Body of pancreas (tissue), 4 donors: ENCODE measurements around the gene HTR3B. TPM values are rescaled to one million over a fixed set of nuclear protein-coding genes. Genes with fewer than 3 reads are reported as not detected.

Source experiments
- ATAC-seq: fragments of 150-250 bp; one replicate; pipeline ENCODE4 v1.9.1; 2016
- DNase-seq, 4 donors: peaks; one replicate each; pipeline ENCODE4 v3.0.0-alpha.2; 2019
- H3K27ac ChIP-seq, 4 donors: fragments of 200-600 bp; sonication (generic); 1 replicate in 3 of 4; 2 replicates in 1 of 4; pipeline versions ENCODE4 v1.5.1 to v1.6.1; 2016 to 2019; ENCODE audit warnings: mild to moderate bottlenecking in 1 of 4, mixed read lengths in 1 of 4, moderate library complexity in 1 of 4
- H3K27me3 ChIP-seq, 2 donors: fragments of 200-600 bp; sonication (generic); one replicate each; pipeline ENCODE4 v1.6.0; 2016; ENCODE audit warnings: mild to moderate bottlenecking in 1 of 2
- H3K36me3 ChIP-seq, 2 donors: fragments of 200-600 bp; sonication (generic); replicated peaks in 1 of 2; 2 replicates each; pipeline ENCODE4 v1.5.1; 2016; ENCODE audit warnings: low read depth in 2 of 2; ENCODE audit not compliant: insufficient read depth in 1 of 2
- H3K4me1 ChIP-seq: fragments of 200-600 bp; sonication (generic); one replicate; pipeline ENCODE4 v1.6.0; 2016
- H3K4me3 ChIP-seq, 2 donors: fragments of 200-600 bp; sonication (generic); 1 replicate in 1 of 2; 2 replicates in 1 of 2; pipeline ENCODE4 v1.5.1; 2016 to 2019
- H3K9me3 ChIP-seq, 3 donors: fragments of 200-600 bp; sonication (generic); 1 replicate in 2 of 3; 2 replicates in 1 of 3; pipeline ENCODE4 v1.5.1; 2016
- POLR2A ChIP-seq, 3 donors: fragments of 450-650 bp; IDR thresholded peaks; one replicate each; pipeline ENCODE4 v1.6.1; 2016; ENCODE audit warnings: antibody characterized with exemption in 3 of 3, mild to moderate bottlenecking in 2 of 3
- WGBS, 2 donors: methylation state at CpG; one replicate each; pipeline ENCODE4 v1.1.5; 2017; 5-methylcytosine and 5-hydroxymethylcytosine counted together
- intact Hi-C: fragments of 100-400 bp; cut with DNase I; formaldehyde crosslinking; loops from one replicate; pipeline ENCODE4 v1.15.1; 2023
- total RNA-seq, 2 donors: library from RNA; depleted of rRNA; stranded (reverse); fragments of >200 nt; gene quantifications; one replicate each; pipeline ENCODE4 v1.1.0, GENCODE V29; 2016
- TF ChIP-seq, protein P1 (sequence below), 7 experiments: fragments of 450-650 bp in 4 of 7; fragments of 200-600 bp in 3 of 7; sonication (generic) in 3 of 7; IDR thresholded peaks; one replicate each; pipeline ENCODE4 v1.5.1; 2016 to 2019; ENCODE audit warnings: antibody characterized with exemption in 7 of 7

Gene HTR3B
- total RNA-seq, 2 donors from 2014 or later, result not detected

DNA sequence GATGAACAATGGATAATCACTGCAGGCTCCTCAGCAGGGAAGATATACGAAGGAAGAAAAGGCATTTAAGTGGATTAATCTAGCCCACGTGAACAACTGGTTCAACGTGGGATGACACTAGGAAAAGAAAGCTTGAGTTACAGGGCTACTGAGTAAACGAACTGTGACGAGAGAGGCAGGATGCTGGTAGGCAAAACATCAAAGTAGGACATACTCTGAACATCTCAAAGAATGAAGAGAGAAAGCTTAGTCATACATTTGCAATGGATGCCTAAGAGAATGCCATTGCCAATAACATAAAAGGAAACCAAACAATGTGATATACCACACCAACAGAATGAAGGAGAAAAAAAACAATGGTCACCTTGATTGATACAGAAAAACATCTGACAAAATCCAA is 42.2 kb upstream of the HTR3B start:
- TF ChIP-seq, protein P1, sequence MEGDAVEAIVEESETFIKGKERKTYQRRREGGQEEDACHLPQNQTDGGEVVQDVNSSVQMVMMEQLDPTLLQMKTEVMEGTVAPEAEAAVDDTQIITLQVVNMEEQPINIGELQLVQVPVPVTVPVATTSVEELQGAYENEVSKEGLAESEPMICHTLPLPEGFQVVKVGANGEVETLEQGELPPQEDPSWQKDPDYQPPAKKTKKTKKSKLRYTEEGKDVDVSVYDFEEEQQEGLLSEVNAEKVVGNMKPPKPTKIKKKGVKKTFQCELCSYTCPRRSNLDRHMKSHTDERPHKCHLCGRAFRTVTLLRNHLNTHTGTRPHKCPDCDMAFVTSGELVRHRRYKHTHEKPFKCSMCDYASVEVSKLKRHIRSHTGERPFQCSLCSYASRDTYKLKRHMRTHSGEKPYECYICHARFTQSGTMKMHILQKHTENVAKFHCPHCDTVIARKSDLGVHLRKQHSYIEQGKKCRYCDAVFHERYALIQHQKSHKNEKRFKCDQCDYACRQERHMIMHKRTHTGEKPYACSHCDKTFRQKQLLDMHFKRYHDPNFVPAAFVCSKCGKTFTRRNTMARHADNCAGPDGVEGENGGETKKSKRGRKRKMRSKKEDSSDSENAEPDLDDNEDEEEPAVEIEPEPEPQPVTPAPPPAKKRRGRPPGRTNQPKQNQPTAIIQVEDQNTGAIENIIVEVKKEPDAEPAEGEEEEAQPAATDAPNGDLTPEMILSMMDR (IDR thresholded peaks at IDR 0.05), result no peak
- TF ChIP-seq POLR2A (IDR thresholded peaks at IDR 0.05), result no peak
- ATAC-seq, result no peak
- 71 to 82% methylated on average over 5 of the region's 5 CpGs for WGBS, 2 donors
- no peaks in the 10 kb centered on the region for H3K9me3 ChIP-seq
- H3K4me3 ChIP-seq, result no peak overlapping the region
- no peaks in the 10 kb centered on the region for H3K36me3 ChIP-seq
- DNase-seq, result no peak
- no peaks in the 10 kb centered on the region for H3K27me3 ChIP-seq
- no peak overlapping the region for H3K27ac ChIP-seq
- intact Hi-C loops, result no loop called here
- H3K4me1 ChIP-seq, result peaks cover 12% of the 10 kb centered on the region

DNA sequence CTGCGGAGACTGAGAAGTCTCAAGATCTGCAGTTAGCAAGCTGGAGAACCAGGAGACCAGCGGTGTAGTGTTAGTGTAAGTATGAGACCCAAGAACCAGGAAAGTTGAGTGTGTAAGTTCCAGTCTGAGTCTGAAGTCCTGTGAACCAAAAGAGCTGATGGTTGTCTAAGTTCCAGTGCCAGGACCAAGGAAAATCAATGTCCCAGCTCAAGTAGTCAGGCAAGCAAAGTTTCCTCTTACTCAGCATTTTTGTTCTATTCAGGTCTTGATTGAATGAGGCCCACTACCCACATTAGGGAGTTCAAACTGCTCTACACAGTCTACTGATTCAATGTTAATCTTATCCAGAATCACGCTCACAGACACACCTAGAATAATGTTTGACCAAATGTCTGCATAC is 40.2 kb upstream of the HTR3B start:
- H3K27ac ChIP-seq, result no peak overlapping the region
- no peak for TF ChIP-seq POLR2A (IDR thresholded peaks at IDR 0.05)
- TF ChIP-seq, protein P1 (IDR thresholded peaks at IDR 0.05), result no peak
- H3K4me1 ChIP-seq, result peaks cover 12% of the 10 kb centered on the region
- DNase-seq (no peak), ATAC-seq (no peak)
- intact Hi-C loops, result no loop called here
- H3K27me3 ChIP-seq, result no peaks in the 10 kb centered on the region
- H3K4me3 ChIP-seq, result no peak overlapping the region
- H3K36me3 ChIP-seq, result no peaks in the 10 kb centered on the region
- H3K9me3 ChIP-seq, result no peaks in the 10 kb centered on the region
- WGBS, 2 donors, result 86 to 91% methylated on average over 3 of the region's 3 CpGs

DNA sequence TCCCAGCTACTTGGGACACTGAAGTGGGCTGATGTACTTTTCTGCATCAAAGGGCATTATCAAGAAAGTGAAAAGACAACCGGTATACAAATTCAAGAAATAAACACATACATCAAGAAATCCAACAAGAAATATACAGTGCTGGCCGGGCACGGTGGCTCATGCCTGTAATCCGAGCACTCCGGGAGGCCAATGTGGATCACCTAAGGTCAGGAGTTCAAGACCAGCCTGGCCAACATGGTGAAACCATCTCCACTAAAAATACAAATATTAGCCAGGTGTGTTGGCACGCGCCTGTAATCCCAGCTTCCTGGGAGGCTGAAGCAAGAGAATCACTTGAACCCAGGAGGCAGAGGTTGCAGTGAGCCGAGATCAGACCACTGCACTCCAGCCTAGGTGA is 38.7 kb upstream of the HTR3B start:
- no peak for ATAC-seq
- no peaks in the 10 kb centered on the region for H3K4me1 ChIP-seq
- intact Hi-C loops, result no loop called here
- no peaks in the 10 kb centered on the region for H3K36me3 ChIP-seq
- H3K27me3 ChIP-seq, result no peaks in the 10 kb centered on the region
- 95 to 97% methylated on average over 8 of the region's 8 CpGs for WGBS, 2 donors
- TF ChIP-seq POLR2A (IDR thresholded peaks at IDR 0.05), result no peak
- TF ChIP-seq, protein P1 (IDR thresholded peaks at IDR 0.05), result no peak
- H3K27ac ChIP-seq, result no peak overlapping the region
- no peak overlapping the region for H3K4me3 ChIP-seq
- H3K9me3 ChIP-seq, result no peaks in the 10 kb centered on the region
- no peak for DNase-seq

DNA sequence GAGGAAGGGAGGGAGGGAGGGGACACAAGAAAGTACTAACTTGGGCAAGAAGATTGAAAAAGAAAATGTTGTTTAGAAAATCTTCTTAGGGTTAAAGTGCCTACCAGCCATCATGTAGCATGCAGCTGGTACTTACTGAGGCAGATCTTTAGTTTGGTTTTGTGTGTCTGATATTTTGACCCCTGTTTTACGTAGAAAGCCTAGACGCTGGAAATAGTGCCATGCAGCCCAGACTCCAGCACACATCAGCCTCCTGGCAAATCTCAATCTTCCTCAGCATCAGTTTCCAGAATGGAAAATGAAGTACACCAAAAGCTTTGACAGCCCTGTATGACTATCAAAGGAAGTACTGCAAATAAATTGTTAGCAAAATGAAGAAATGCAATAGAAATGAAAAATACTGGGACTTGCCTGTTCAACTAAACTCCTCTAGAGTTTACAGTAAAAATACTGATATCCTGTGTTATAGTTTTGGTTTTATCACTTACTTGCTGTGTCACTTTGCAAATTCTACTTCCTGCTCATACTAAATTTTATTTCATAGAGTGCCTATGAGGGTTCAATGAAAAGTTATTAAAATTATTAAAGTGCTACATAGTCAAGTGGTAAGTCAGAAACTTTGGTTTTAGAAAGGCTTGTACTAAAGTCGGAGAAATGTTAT is 36.6 kb upstream of the HTR3B start:
- intact Hi-C loops, result no loop called here
- H3K4me1 ChIP-seq, result peaks cover under 1% of the 10 kb centered on the region
- DNase-seq (no peak), ATAC-seq (no peak)
- no peaks in the 10 kb centered on the region for H3K27me3 ChIP-seq
- no peaks in the 10 kb centered on the region for H3K36me3 ChIP-seq
- H3K4me3 ChIP-seq, result no peak overlapping the region
- no peaks in the 10 kb centered on the region for H3K9me3 ChIP-seq
- no peak for TF ChIP-seq POLR2A (IDR thresholded peaks at IDR 0.05)
- TF ChIP-seq, protein P1 (IDR thresholded peaks at IDR 0.05), result no peak
- WGBS, 2 donors, result 78 to 88% methylated on average over 3 of the region's 3 CpGs
- H3K27ac ChIP-seq, result no peak overlapping the region

DNA sequence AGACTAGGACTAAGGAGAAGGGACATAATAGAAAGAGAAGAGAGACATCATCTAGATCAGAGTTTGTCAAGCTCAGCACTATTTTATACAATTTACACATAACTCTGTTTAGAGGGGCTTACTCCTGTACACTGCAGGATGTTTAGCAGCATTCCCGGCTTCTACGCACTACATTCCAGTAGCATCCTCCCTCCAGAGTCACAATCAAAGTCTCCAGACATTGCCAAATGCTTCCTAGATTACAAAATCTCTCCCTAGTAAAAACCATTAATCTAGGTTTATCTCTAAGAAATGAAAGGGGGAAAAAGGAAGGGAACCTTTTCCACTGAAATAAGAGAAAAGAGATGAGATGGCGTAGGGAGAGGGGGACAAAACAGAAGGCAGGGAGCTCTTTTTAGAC is 33.3 kb upstream of the HTR3B start:
- Histone ChIP-seq H3K27me3 (no peaks in the 10 kb centered on the region), H3K27ac (no peak overlapping the region), H3K36me3 (no peaks in the 10 kb centered on the region), H3K4me3 (no peak overlapping the region), H3K9me3 (no peaks in the 10 kb centered on the region), H3K4me1 (peaks cover 12% of the 10 kb centered on the region)
- WGBS, 2 donors, result 84 to 90% methylated on average over 3 of the region's 3 CpGs
- no peak for ATAC-seq
- no peak for DNase-seq
- TF ChIP-seq, protein P1 (IDR thresholded peaks at IDR 0.05), result no peak
- TF ChIP-seq POLR2A (IDR thresholded peaks at IDR 0.05), result no peak
- intact Hi-C loops, result no loop called here
